ENCODE data around the gene HAT1. TPM values are rescaled to one million over a fixed set of nuclear protein-coding genes. Genes with fewer than 3 reads are reported as not detected.

HAT1 gene
- polyA plus RNA-seq, 1 donor from 2014 or later: 39.8 TPM

- Histone ChIP-seq H2AFZ (ENCODE audit: low read depth, low read length) (no peak overlapping the region), H3K27ac (ENCODE audit: low read length) (no peak overlapping the region), H3K79me2 (replicated peaks; ENCODE audit: insufficient read depth, low read length) (no peaks in the 10 kb centered on the region)
These were observed 78.6 kb downstream of the HAT1 start for GRCh38 chr2:172000696-172001361.

GRCh38 chr2:172007372-172007771, 85.1 kb downstream of the HAT1 start:
- no peaks in the 10 kb centered on the region for H3K27me3 ChIP-seq (ENCODE audit: insufficient read depth, low read depth, low read length)
- no peaks in the 10 kb centered on the region for H3F3A ChIP-seq (ENCODE audit: insufficient read depth, low read length, poor library complexity, severe bottlenecking)
- H4K20me1 ChIP-seq (ENCODE audit: insufficient read depth): no peaks in the 10 kb centered on the region
- no peak overlapping the region for H3K4me2 ChIP-seq (ENCODE audit: low read length)
- no peak overlapping the region for H3K4me3 ChIP-seq (ENCODE audit: low read length)
- H3K9me2 ChIP-seq (ENCODE audit: insufficient read depth, low read length): no peaks in the 10 kb centered on the region
- H3K36me3 ChIP-seq (ENCODE audit: insufficient read depth, low read length): no peaks in the 10 kb centered on the region
- no peak overlapping the region for H3K9ac ChIP-seq (ENCODE audit: low read length)
- no peak overlapping the region for H3K27ac ChIP-seq (ENCODE audit: low read length)
- H2AFZ ChIP-seq (ENCODE audit: low read depth, low read length): no peak overlapping the region
- no peaks in the 10 kb centered on the region for H3K9me3 ChIP-seq (ENCODE audit: low read length)
- no peak for TF ChIP-seq EP300 (conservative IDR thresholded peaks at IDR 0.05; ENCODE audit: poor library complexity, severe bottlenecking)
- no peaks in the 10 kb centered on the region for H3K79me2 ChIP-seq (replicated peaks; ENCODE audit: insufficient read depth, low read length)

More at GRCh38 chr2:172000696-172001361, 78.6 kb downstream of the HAT1 start:
- H3K9me3 ChIP-seq (ENCODE audit: low read length): no peaks in the 10 kb centered on the region
- no peaks in the 10 kb centered on the region for H3K9me2 ChIP-seq (ENCODE audit: insufficient read depth, low read length)
- peak overlapping the region; percentile 69 for H3K4me2 ChIP-seq (ENCODE audit: low read length)
- no peaks in the 10 kb centered on the region for H3F3A ChIP-seq (ENCODE audit: insufficient read depth, low read length, poor library complexity, severe bottlenecking)
- no peaks in the 10 kb centered on the region for H3K36me3 ChIP-seq (ENCODE audit: insufficient read depth, low read length)
- H3K4me3 ChIP-seq (ENCODE audit: low read length): peak overlapping the region; percentile 86
- TF ChIP-seq TAF1 (IDR thresholded peaks at IDR 0.05; ENCODE audit: low read depth): no peak
- no peak overlapping the region for H3K9ac ChIP-seq (ENCODE audit: low read length)
- H4K20me1 ChIP-seq (ENCODE audit: insufficient read depth): no peaks in the 10 kb centered on the region
- H3K27me3 ChIP-seq (ENCODE audit: insufficient read depth, low read depth, low read length): no peaks in the 10 kb centered on the region

GRCh38 chr2:172009823-172010222, 87.6 kb downstream of the HAT1 start:
- Histone ChIP-seq H3K9me3 (ENCODE audit: low read length) (no peaks in the 10 kb centered on the region), H3K79me2 (replicated peaks; ENCODE audit: insufficient read depth, low read length) (no peaks in the 10 kb centered on the region), H3K4me2 (ENCODE audit: low read length) (no peak overlapping the region), H3K27ac (ENCODE audit: low read length) (no peak overlapping the region), H3K27me3 (ENCODE audit: insufficient read depth, low read depth, low read length) (no peaks in the 10 kb centered on the region), H3K9me2 (ENCODE audit: insufficient read depth, low read length) (no peaks in the 10 kb centered on the region), H3K36me3 (ENCODE audit: insufficient read depth, low read length) (no peaks in the 10 kb centered on the region), H3F3A (ENCODE audit: insufficient read depth, low read length, poor library complexity, severe bottlenecking) (no peaks in the 10 kb centered on the region), H4K20me1 (ENCODE audit: insufficient read depth) (no peaks in the 10 kb centered on the region), H3K4me3 (ENCODE audit: low read length) (no peak overlapping the region), H2AFZ (ENCODE audit: low read depth, low read length) (no peak overlapping the region), H3K9ac (ENCODE audit: low read length) (no peak overlapping the region)
- TF ChIP-seq CTCF (IDR thresholded peaks at IDR 0.05; ENCODE audit: poor library complexity, severe bottlenecking) (no peak), POLR2AphosphoS5 (IDR thresholded peaks at IDR 0.05) (no peak), TAF1 (IDR thresholded peaks at IDR 0.05; ENCODE audit: low read depth) (no peak), EZH2 (IDR thresholded peaks at IDR 0.05; ENCODE audit: borderline replicate concordance, insufficient read depth, low read length, poor library complexity, severe bottlenecking) (no peak), RAD21 (conservative IDR thresholded peaks at IDR 0.05) (no peak), EP300 (conservative IDR thresholded peaks at IDR 0.05; ENCODE audit: poor library complexity, severe bottlenecking) (no peak), SMC3 (conservative IDR thresholded peaks at IDR 0.05; ENCODE audit: poor library complexity) (no peak), MXI1 (conservative IDR thresholded peaks at IDR 0.05; ENCODE audit: poor library complexity, severe bottlenecking) (no peak)
- TF ChIP-seq, protein P1, sequence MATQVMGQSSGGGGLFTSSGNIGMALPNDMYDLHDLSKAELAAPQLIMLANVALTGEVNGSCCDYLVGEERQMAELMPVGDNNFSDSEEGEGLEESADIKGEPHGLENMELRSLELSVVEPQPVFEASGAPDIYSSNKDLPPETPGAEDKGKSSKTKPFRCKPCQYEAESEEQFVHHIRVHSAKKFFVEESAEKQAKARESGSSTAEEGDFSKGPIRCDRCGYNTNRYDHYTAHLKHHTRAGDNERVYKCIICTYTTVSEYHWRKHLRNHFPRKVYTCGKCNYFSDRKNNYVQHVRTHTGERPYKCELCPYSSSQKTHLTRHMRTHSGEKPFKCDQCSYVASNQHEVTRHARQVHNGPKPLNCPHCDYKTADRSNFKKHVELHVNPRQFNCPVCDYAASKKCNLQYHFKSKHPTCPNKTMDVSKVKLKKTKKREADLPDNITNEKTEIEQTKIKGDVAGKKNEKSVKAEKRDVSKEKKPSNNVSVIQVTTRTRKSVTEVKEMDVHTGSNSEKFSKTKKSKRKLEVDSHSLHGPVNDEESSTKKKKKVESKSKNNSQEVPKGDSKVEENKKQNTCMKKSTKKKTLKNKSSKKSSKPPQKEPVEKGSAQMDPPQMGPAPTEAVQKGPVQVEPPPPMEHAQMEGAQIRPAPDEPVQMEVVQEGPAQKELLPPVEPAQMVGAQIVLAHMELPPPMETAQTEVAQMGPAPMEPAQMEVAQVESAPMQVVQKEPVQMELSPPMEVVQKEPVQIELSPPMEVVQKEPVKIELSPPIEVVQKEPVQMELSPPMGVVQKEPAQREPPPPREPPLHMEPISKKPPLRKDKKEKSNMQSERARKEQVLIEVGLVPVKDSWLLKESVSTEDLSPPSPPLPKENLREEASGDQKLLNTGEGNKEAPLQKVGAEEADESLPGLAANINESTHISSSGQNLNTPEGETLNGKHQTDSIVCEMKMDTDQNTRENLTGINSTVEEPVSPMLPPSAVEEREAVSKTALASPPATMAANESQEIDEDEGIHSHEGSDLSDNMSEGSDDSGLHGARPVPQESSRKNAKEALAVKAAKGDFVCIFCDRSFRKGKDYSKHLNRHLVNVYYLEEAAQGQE (IDR thresholded peaks at IDR 0.05; ENCODE audit: borderline replicate concordance): no peak
